HL-60 (cell line): ENCODE data around the gene SMOC1.

Experiments used
- DNase-seq, 2 experiments: peaks; one replicate each; pipeline ENCODE4 v3.0.0-alpha.2; 2010 to 2020; ENCODE audit warnings: low read depth in 1 of 2, low spot score in 1 of 2
- H3K27ac ChIP-seq: fragments of 250-450 bp; sonication (Bioruptor Pico); replicated peaks from 2 replicates; pipeline ENCODE4 v1.5.1; 2020; ENCODE audit warnings: mild to moderate bottlenecking, moderate library complexity
- H3K27me3 ChIP-seq: fragments of 250-450 bp; sonication (Bioruptor Pico); 2 replicates; pipeline ENCODE4 v1.5.1; 2021; ENCODE audit warnings: mild to moderate bottlenecking, moderate library complexity; ENCODE audit not compliant: insufficient read depth, poor library complexity, severe bottlenecking
- H3K4me3 ChIP-seq: replicated peaks from 2 replicates; pipeline ENCODE4 v1.5.1; 2011; ENCODE audit warnings: mild to moderate bottlenecking, control low read depth, low read length; ENCODE audit not compliant: insufficient read depth
- CTCF ChIP-seq: IDR thresholded peaks from one replicate; pipeline ENCODE4 v1.5.1; 2011; ENCODE audit warnings: low read length, control low read depth, inconsistent platforms; ENCODE audit not compliant: insufficient read depth
- GABPA ChIP-seq: IDR thresholded peaks from 2 replicates; pipeline ENCODE4 v1.6.1; 2012; ENCODE audit warnings: low read depth
- POLR2AphosphoS5 ChIP-seq: IDR thresholded peaks from 2 replicates; pipeline ENCODE4 v1.6.1; 2012; ENCODE audit warnings: low read depth
- REST ChIP-seq: IDR thresholded peaks from 2 replicates; pipeline ENCODE4 v1.6.1; 2012; ENCODE audit warnings: low read depth; ENCODE audit not compliant: insufficient replicate concordance
- SPI1 ChIP-seq: IDR thresholded peaks from 2 replicates; pipeline ENCODE4 v1.6.1; 2012; ENCODE audit warnings: low read depth, mild to moderate bottlenecking, borderline replicate concordance

The SMOC1 gene

GRCh38 chr14:70029296-70030132, 150.3 kb downstream of the SMOC1 start:
- no peak for DNase-seq

GRCh38 chr14:70032016-70032415, 152.8 kb downstream of the SMOC1 start:
- TF ChIP-seq REST = no peak
- no peak for TF ChIP-seq GABPA
- Histone ChIP-seq H3K27me3 (no peaks in the 10 kb centered on the region), H3K27ac (no peak overlapping the region), H3K4me3 (no peak overlapping the region)
- no peak for DNase-seq

More at GRCh38 chr14:70029296-70030132, 150.3 kb downstream of the SMOC1 start:
- Histone ChIP-seq H3K27ac (no peak overlapping the region), H3K4me3 (no peak overlapping the region), H3K27me3 (no peaks in the 10 kb centered on the region)
- TF ChIP-seq GABPA (no peak), REST (no peak), SPI1 (no peak), CTCF (no peak), POLR2AphosphoS5 (no peak)

- Histone ChIP-seq H3K4me3 (no peak overlapping the region), H3K27me3 (no peaks in the 10 kb centered on the region), H3K27ac (no peak overlapping the region)
- no peak for DNase-seq
- TF ChIP-seq SPI1 = no peak
These were observed 153.2 kb downstream of the SMOC1 start for GRCh38 chr14:70032447-70032846.

GRCh38 chr14:70033116-70033515, 153.9 kb downstream of the SMOC1 start:
- no peak for DNase-seq
- Histone ChIP-seq H3K27me3 (no peaks in the 10 kb centered on the region), H3K27ac (no peak overlapping the region), H3K4me3 (no peak overlapping the region)
- TF ChIP-seq SPI1 (no peak), REST (no peak), CTCF (no peak), POLR2AphosphoS5 (no peak)
